ENCODE results near the gene TUT7. TPM values are rescaled to one million over a fixed set of nuclear protein-coding genes. Genes with fewer than 3 reads are reported as not detected.

TUT7 gene
- total RNA-seq, 4 donors from 2014 or later, result 36.4 to 65.1 (median 57.4) TPM

DNA sequence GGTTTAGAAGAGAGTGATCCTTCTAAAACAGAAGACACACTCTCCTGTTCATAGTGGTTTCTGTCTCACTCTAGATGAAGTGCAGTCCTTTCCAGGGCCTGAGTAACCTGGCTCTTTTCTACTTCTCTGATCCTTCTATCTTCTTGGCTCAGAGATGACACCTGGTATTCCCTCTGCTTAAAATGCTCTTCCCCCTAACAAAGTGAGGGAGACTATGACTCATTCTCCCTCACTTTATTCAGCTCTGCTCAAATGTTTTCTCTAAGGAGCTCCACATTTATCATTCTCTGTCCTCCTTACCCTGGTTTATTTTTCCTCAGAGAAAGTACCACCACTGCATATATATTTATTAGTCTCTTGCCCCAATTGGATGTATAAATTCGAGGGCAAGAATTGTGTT is 24.6 kb downstream of the TUT7 start:
- TF ChIP-seq, protein P1, sequence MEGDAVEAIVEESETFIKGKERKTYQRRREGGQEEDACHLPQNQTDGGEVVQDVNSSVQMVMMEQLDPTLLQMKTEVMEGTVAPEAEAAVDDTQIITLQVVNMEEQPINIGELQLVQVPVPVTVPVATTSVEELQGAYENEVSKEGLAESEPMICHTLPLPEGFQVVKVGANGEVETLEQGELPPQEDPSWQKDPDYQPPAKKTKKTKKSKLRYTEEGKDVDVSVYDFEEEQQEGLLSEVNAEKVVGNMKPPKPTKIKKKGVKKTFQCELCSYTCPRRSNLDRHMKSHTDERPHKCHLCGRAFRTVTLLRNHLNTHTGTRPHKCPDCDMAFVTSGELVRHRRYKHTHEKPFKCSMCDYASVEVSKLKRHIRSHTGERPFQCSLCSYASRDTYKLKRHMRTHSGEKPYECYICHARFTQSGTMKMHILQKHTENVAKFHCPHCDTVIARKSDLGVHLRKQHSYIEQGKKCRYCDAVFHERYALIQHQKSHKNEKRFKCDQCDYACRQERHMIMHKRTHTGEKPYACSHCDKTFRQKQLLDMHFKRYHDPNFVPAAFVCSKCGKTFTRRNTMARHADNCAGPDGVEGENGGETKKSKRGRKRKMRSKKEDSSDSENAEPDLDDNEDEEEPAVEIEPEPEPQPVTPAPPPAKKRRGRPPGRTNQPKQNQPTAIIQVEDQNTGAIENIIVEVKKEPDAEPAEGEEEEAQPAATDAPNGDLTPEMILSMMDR (IDR thresholded peaks at IDR 0.05; ENCODE audit: low read depth), result no peak

DNA sequence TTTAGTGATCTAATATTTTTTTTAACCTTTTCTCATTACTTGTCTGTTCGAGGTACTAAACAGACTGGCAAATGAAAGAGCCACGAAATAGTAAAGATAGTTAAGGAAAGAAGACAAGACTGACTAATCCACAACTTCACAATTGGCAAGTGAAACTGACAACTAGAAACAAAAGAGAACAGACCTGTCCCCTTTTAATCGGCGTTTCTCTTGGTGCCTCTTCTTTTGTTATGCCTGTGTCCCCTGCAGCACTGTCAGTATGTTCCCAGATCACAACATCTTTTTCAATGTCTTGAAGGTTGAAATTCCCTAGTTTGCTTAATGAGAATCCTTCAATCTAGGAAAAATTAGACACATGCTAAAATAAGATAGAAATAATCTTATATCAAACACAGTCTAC is 26.1 kb downstream of the TUT7 start:
- TF ChIP-seq, protein P1 (IDR thresholded peaks at IDR 0.05; ENCODE audit: low read depth), result no peak

DNA sequence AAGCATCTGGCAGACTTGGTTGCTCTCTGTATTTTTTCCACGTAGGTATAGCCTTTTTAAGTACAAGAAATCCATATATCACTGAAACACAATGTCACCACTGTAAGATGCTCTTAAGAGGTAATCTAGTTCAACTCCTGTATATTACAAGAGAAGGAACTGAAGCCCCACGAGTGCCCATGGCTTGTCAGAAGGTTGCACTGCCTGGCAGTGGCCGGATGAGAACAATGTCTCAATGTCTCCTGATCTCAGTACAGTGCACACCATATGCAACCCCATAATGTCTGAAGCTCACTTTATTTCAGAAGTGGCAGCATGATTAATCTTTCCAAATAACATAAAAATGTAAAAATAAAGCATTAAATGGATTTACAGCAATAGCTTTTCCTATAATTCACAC is 27.7 kb downstream of the TUT7 start:
- TF ChIP-seq, protein P1 (IDR thresholded peaks at IDR 0.05; ENCODE audit: low read depth), result no peak

DNA sequence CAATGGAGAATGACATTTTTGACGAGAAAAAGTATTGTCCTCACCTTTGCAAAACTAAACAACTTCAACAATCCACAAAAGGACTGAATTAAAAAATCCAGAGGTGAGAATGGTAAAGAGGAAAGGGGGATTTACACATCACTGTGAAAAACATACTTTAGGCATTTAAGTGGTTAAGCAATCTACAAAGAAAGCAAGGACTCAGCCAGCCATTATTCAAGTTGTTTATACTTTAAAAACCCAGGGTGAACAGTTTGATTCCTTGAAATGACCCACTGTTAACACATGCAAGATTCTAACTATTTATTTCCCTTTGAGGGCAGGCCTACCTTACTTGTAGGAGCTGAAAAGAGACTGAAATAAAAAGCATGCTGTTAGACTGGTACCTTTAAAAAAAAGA is 29.3 kb downstream of the TUT7 start:
- TF ChIP-seq, protein P1 (IDR thresholded peaks at IDR 0.05; ENCODE audit: low read depth), result no peak

DNA sequence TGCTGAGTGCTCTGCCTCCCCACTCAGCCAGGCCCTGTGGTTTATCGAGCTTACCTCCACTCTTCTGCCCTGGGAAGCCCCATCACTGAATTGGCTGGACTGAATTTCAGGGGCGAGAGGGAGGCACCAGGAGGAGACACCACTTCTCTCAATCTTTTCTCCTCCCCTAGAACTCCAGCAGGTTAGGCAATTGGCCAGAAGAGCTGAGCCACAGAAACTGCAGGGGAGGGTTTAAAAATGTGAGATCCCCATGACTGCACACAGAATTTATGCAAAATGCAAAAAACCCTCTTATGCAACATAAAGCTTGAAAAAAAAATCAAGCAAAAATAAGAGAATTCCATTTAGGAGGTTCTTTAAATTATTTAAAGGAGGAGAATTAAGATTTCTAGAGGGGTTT is 29.9 kb downstream of the TUT7 start:
- TF ChIP-seq, protein P1 (IDR thresholded peaks at IDR 0.05; ENCODE audit: low read depth), result no peak

DNA sequence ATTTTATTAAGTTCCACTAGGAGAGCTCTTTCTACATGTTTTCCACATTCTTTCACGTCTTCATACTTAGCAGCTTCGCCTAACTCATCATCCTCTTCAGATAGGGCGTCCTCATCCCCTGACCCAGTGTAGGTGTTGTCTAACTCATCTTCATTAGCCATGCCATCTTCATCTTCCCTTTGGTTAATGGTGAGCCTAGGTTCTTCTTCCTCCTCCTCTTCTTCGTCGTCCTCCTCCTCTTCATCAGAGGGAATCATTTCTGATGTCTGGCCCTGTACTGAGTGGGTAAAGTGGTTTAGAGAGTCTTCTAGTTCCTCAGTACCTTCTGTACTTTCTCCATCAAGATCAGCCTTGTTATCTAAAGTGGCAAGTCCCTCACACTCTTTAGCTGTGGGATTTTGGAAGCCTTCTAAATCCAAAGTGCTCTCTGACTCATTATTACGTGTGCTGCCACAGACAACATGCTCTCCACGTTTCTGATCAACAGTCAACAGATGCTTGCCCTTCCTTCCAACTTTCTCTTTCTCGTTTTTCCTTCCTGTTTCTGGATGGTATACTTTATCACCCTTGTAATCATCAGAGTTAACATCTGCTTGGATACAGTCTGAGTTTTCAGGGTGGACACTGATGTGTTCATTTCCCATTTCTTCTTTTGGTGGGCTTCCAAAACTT is 31.1 kb downstream of the TUT7 start:
- TF ChIP-seq, protein P1 (IDR thresholded peaks at IDR 0.05; ENCODE audit: low read depth), result no peak

DNA sequence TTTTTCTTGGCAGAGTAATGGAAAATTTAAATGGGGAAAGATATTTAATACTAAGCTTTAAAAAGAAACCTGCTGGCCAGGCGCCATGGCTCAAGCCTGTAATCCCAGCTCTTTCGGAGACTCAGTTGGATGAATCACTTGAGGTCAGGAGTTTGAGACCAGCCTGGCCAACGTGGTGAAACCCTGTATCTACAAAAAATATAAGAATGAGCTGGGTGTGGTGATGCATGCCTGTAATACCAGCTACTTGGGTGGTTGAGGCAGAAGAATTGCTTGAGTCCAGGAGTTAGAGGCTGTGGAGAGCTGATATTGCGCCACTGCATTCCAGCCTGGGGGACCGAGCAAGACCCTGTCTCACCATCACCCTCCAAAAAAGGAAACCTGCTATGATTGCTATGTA is 32.8 kb downstream of the TUT7 start:
- TF ChIP-seq, protein P1 (IDR thresholded peaks at IDR 0.05; ENCODE audit: low read depth), result no peak
